Jurkat, Clone E6-1 (cell line): ENCODE measurements around the gene SGMS1.
"Not testable (repeated sequence)": the region's sequence is repeated elsewhere in the genome, so short reads cannot be mapped to it uniquely, and the experiment has no call there.

Experiments used
- DNase-seq: peaks from one replicate; pipeline ENCODE4 v3.0.0-alpha.2; 2011; ENCODE audit warnings: low read depth, low spot score
- H3K4me3 ChIP-seq: 2 replicates; pipeline ENCODE4 v1.5.1; 2011; ENCODE audit warnings: mild to moderate bottlenecking, low read length, control low read depth, moderate library complexity

SGMS1 gene

GRCh38 chr10:50373821-50374501 is 249.8 kb downstream of the SGMS1 start:
- DNase-seq, result no peak
- no peak overlapping the region for H3K4me3 ChIP-seq

- no peak overlapping the region for H3K4me3 ChIP-seq
- DNase-seq, result no peak
These were observed 253.8 kb downstream of the SGMS1 start for GRCh38 chr10:50369931-50370330.

GRCh38 chr10:50367732-50368131 is 256.0 kb downstream of the SGMS1 start:
- no peak for DNase-seq
- H3K4me3 ChIP-seq, result no peak overlapping the region

GRCh38 chr10:50366421-50366820 is 257.3 kb downstream of the SGMS1 start:
- not testable (repeated sequence) for DNase-seq, H3K4me3 ChIP-seq

- H3K4me3 ChIP-seq, DNase-seq: not testable (repeated sequence)
These were observed 259.0 kb downstream of the SGMS1 start for GRCh38 chr10:50364730-50365129.

GRCh38 chr10:50362547-50363125 is 261.1 kb downstream of the SGMS1 start:
- DNase-seq, result no peak
- no peak overlapping the region for H3K4me3 ChIP-seq

GRCh38 chr10:50361946-50362345 is 261.8 kb downstream of the SGMS1 start:
- no peak overlapping the region for H3K4me3 ChIP-seq
- no peak for DNase-seq

- no peak for DNase-seq
- H3K4me3 ChIP-seq, result no peak overlapping the region
These were observed 263.5 kb downstream of the SGMS1 start for GRCh38 chr10:50360077-50360850.

- DNase-seq, result no peak
- H3K4me3 ChIP-seq, result no peak overlapping the region
These were observed 264.6 kb downstream of the SGMS1 start for GRCh38 chr10:50358925-50359687.

GRCh38 chr10:50358411-50358810 is 265.3 kb downstream of the SGMS1 start:
- no peak overlapping the region for H3K4me3 ChIP-seq
- DNase-seq, result no peak

GRCh38 chr10:50356481-50356832 is 267.3 kb downstream of the SGMS1 start:
- H3K4me3 ChIP-seq, DNase-seq: not testable (repeated sequence)

- not testable (repeated sequence) for H3K4me3 ChIP-seq, DNase-seq
These were observed 267.9 kb downstream of the SGMS1 start for GRCh38 chr10:50355693-50356480.

- H3K4me3 ChIP-seq, result no peak overlapping the region
- no peak for DNase-seq
These were observed 272.1 kb downstream of the SGMS1 start for GRCh38 chr10:50351483-50352146.

- H3K4me3 ChIP-seq, result no peak overlapping the region
- no peak for DNase-seq
These were observed 273.4 kb downstream of the SGMS1 start for GRCh38 chr10:50350366-50350765.

GRCh38 chr10:50349554-50349953 is 274.2 kb downstream of the SGMS1 start:
- no peak overlapping the region for H3K4me3 ChIP-seq
- no peak for DNase-seq

GRCh38 chr10:50347394-50347802 is 276.4 kb downstream of the SGMS1 start:
- no peak overlapping the region for H3K4me3 ChIP-seq
- DNase-seq, result no peak

GRCh38 chr10:50346942-50347341 is 276.8 kb downstream of the SGMS1 start:
- no peak for DNase-seq
- no peak overlapping the region for H3K4me3 ChIP-seq

- no peak overlapping the region for H3K4me3 ChIP-seq
- DNase-seq, result no peak
These were observed 278.2 kb downstream of the SGMS1 start for GRCh38 chr10:50345545-50345944.
